Measurements from ENCODE around the gene IL27RA.

GRCh38 chr19:14086098-14086497, 54.5 kb downstream of the IL27RA start:
- TF ChIP-seq CTCF (IDR thresholded peaks at IDR 0.05; ENCODE audit: low read depth, low read length) (no peak), EZH2phosphoT487 (IDR thresholded peaks at IDR 0.05; ENCODE audit: low read depth) (no peak)

Data from OCI-LY3 (cell line).